Mesenchymal stem cell (in vitro differentiated cells and primary cell): Measurements from ENCODE around the gene FEZ2. TPM values are rescaled to one million over a fixed set of nuclear protein-coding genes. Genes with fewer than 3 reads are reported as not detected.

Experiments
- DNase-seq: peaks from one replicate; pipeline ENCODE4 v3.0.0-alpha.2; 2013
- H2AFZ ChIP-seq: one replicate; pipeline ENCODE4 v1.6.1; 2013; ENCODE audit warnings: low read depth, mild to moderate bottlenecking, control low read depth, inconsistent platforms, low read length, moderate library complexity
- H2AK5ac ChIP-seq: 2 replicates; pipeline ENCODE4 v1.6.1; 2013; ENCODE audit warnings: low read length, moderate library complexity, mild to moderate bottlenecking, inconsistent platforms; ENCODE audit not compliant: severe bottlenecking
- H2BK120ac ChIP-seq: one replicate; pipeline ENCODE4 v1.6.1; 2013; ENCODE audit warnings: low read depth, mild to moderate bottlenecking, inconsistent platforms, low read length, moderate library complexity
- H2BK12ac ChIP-seq, 2 experiments: one replicate each; pipeline ENCODE4 v1.6.1; 2013; ENCODE audit warnings: inconsistent platforms in 2 of 2, low read length in 2 of 2, mild to moderate bottlenecking in 2 of 2, moderate library complexity in 2 of 2, control low read depth in 1 of 2
- H2BK15ac ChIP-seq: one replicate; pipeline ENCODE4 v1.6.1; 2013; ENCODE audit warnings: mild to moderate bottlenecking, low read depth, inconsistent platforms; ENCODE audit not compliant: poor library complexity, severe bottlenecking
- H2BK5ac ChIP-seq: 2 replicates; pipeline ENCODE4 v1.6.1; 2013; ENCODE audit warnings: low read depth, mild to moderate bottlenecking, low read length, control low read depth, inconsistent platforms; ENCODE audit not compliant: poor library complexity, severe bottlenecking
- H3K14ac ChIP-seq, 2 experiments: one replicate each; pipeline ENCODE4 v1.6.1; 2013; ENCODE audit warnings: inconsistent platforms in 2 of 2, low read length in 2 of 2, control low read depth in 1 of 2, mild to moderate bottlenecking in 1 of 2, moderate library complexity in 1 of 2
- H3K18ac ChIP-seq, 2 experiments: one replicate each; pipeline ENCODE4 v1.6.1; 2013; ENCODE audit warnings: inconsistent platforms in 2 of 2, low read length in 2 of 2, control low read depth in 1 of 2, low read depth in 1 of 2, mild to moderate bottlenecking in 1 of 2
- H3K23ac ChIP-seq, 2 experiments: one replicate each; pipeline ENCODE4 v1.6.1; 2013; ENCODE audit warnings: inconsistent platforms in 2 of 2, low read length in 2 of 2, mild to moderate bottlenecking in 2 of 2, moderate library complexity in 2 of 2, control low read depth in 1 of 2
- H3K27ac ChIP-seq: 2 replicates; pipeline ENCODE4 v1.5.1; 2013; ENCODE audit warnings: mild to moderate bottlenecking, moderate library complexity, low read length, control low read depth, inconsistent platforms; ENCODE audit not compliant: poor library complexity, severe bottlenecking
- H3K27me3 ChIP-seq, 2 experiments: 2 replicates each; pipeline versions ENCODE4 v1.6.1 to v1.7.0; 2013; ENCODE audit warnings: low read length in 2 of 2, mild to moderate bottlenecking in 2 of 2, moderate library complexity in 2 of 2, control low read depth in 1 of 2, inconsistent platforms in 1 of 2; ENCODE audit not compliant: control insufficient read depth in 1 of 2, insufficient read depth in 1 of 2
- H3K36me3 ChIP-seq, 2 experiments: 2 replicates each; pipeline versions ENCODE4 v1.6.1 to v1.7.0; 2013; ENCODE audit warnings: low read length in 2 of 2, control low read depth in 1 of 2, inconsistent platforms in 1 of 2, low read depth in 1 of 2, mild to moderate bottlenecking in 1 of 2; ENCODE audit not compliant: insufficient read depth in 2 of 2, control insufficient read depth in 1 of 2
- H3K4ac ChIP-seq, 2 experiments: one replicate each; pipeline ENCODE4 v1.6.1; 2013; ENCODE audit warnings: inconsistent platforms in 2 of 2, low read length in 2 of 2, mild to moderate bottlenecking in 2 of 2, moderate library complexity in 2 of 2, control low read depth in 1 of 2, low read depth in 1 of 2
- H3K4me1 ChIP-seq: 2 replicates; pipeline ENCODE4 v1.6.1; 2013; ENCODE audit warnings: low read depth, low read length, control low read depth; ENCODE audit not compliant: control insufficient read depth, insufficient read depth
- H3K4me2 ChIP-seq: 2 replicates; pipeline ENCODE4 v1.6.1; 2013; ENCODE audit warnings: low read length, mild to moderate bottlenecking, inconsistent platforms; ENCODE audit not compliant: poor library complexity, severe bottlenecking
- H3K4me3 ChIP-seq, 2 experiments: 2 replicates each; pipeline versions ENCODE4 v1.5.1 to v1.7.0; 2013; ENCODE audit warnings: low read length in 2 of 2, mild to moderate bottlenecking in 2 of 2, control low read depth in 1 of 2, low read depth in 1 of 2; ENCODE audit not compliant: insufficient read depth in 1 of 2
- H3K79me1 ChIP-seq: replicated peaks from 2 replicates; pipeline ENCODE4 v1.6.1; 2013; ENCODE audit warnings: mild to moderate bottlenecking, control low read depth, low read length, inconsistent platforms; ENCODE audit not compliant: poor library complexity, severe bottlenecking
- H3K9ac ChIP-seq: 2 replicates; pipeline ENCODE4 v1.7.0; 2013; ENCODE audit warnings: mild to moderate bottlenecking, low read length, moderate library complexity
- H3K9me3 ChIP-seq: 2 replicates; pipeline ENCODE4 v1.7.0; 2013; ENCODE audit warnings: mild to moderate bottlenecking, low read length; ENCODE audit not compliant: control insufficient read depth
- H4K8ac ChIP-seq: one replicate; pipeline ENCODE4 v1.6.1; 2013; ENCODE audit warnings: inconsistent platforms, mild to moderate bottlenecking, low read length, moderate library complexity
- H4K91ac ChIP-seq: one replicate; pipeline ENCODE4 v1.6.1; 2013; ENCODE audit warnings: mild to moderate bottlenecking, low read length, inconsistent platforms
- WGBS: methylation state at CpG from one replicate; pipeline ENCODE4 v1.1.7; 2013; ENCODE audit warnings: mixed read lengths; 5-methylcytosine and 5-hydroxymethylcytosine counted together
- polyA plus RNA-seq, 2 experiments: library from polyadenylated mRNA; stranded (reverse); fragments of 200-250 nt; gene quantifications; one replicate each; pipeline ENCODE4 v1.2.3, GENCODE V29; 2013

The FEZ2 gene
- polyA plus RNA-seq (2013, experiment 1 of 2), result 84.1 TPM
- 88.8 TPM for polyA plus RNA-seq (2013, experiment 2 of 2)

GRCh38 chr2:36597532-36598377 lies at the start of gene FEZ2:
Gene FEZ2, minus strand, starts transcription at chr2:36598168. Its CDS starts 26 bp downstream, at chr2:36598142.
- under 1% methylated on average over 70 of the region's 81 CpGs for WGBS
- H3K79me1 ChIP-seq, result peaks cover 14% of the 10 kb centered on the region
- peak within 1 kb of the TSS; percentile 71 for H3K4me2 ChIP-seq
- peaks cover 9% of the 10 kb centered on the region for H3K4me1 ChIP-seq
- H3K36me3 ChIP-seq, result peaks cover 4 to 14% of the 10 kb centered on the region in 2 experiments
- peak within 1 kb of the TSS in 1 of 2 experiments; percentile 31 for H2BK12ac ChIP-seq
- no peak within 1 kb of the TSS for H2BK15ac ChIP-seq
- peak within 1 kb of the TSS in 1 of 2 experiments; percentile 83 for H3K23ac ChIP-seq
- peak within 1 kb of the TSS; percentile 86 for H2BK5ac ChIP-seq
- H2AK5ac ChIP-seq, result no peak within 1 kb of the TSS
- H3K4me3 ChIP-seq, result peak within 1 kb of the TSS; percentile 93 to 97
- no peaks in the 10 kb centered on the region for H3K9me3 ChIP-seq
- peak within 1 kb of the TSS; percentile 40 for H3K27ac ChIP-seq
- no peaks in the 10 kb centered on the region for H3K27me3 ChIP-seq
- H3K4ac ChIP-seq, result peak within 1 kb of the TSS in 1 of 2 experiments; percentile 41
- peak within 1 kb of the TSS; percentile 63 for H4K8ac ChIP-seq
- peak within 1 kb of the TSS; percentile 86 for H3K9ac ChIP-seq
- H3K18ac ChIP-seq, result peak within 1 kb of the TSS; percentile 89 to 97
- peak within 1 kb of the TSS; percentile 42 for H2AFZ ChIP-seq
- DNase-seq, result peak; percentile 79
- peak within 1 kb of the TSS; percentile 92 to 97 for H3K14ac ChIP-seq
- H2BK120ac ChIP-seq, result peak within 1 kb of the TSS; percentile 99
- H4K91ac ChIP-seq, result peak within 1 kb of the TSS; percentile 96

GRCh38 chr2:36634981-36635597 lies 37.1 kb upstream of the FEZ2 start:
- Histone ChIP-seq H3K4me3 (no peak overlapping the region), H2BK12ac (no peak overlapping the region), H4K8ac (no peak overlapping the region), H3K23ac (no peak overlapping the region), H2AK5ac (no peak overlapping the region), H3K4ac (no peak overlapping the region), H2BK5ac (no peak overlapping the region), H3K4me1 (no peaks in the 10 kb centered on the region), H4K91ac (no peak overlapping the region), H3K79me1 (no peaks in the 10 kb centered on the region), H3K27ac (no peak overlapping the region), H3K18ac (no peak overlapping the region), H3K9ac (no peak overlapping the region), H3K9me3 (peaks cover 7% of the 10 kb centered on the region), H2AFZ (no peak overlapping the region), H3K36me3 (no peaks in the 10 kb centered on the region), H3K14ac (no peak overlapping the region), H3K27me3 (no peaks in the 10 kb centered on the region), H2BK15ac (no peak overlapping the region), H3K4me2 (no peak overlapping the region), H2BK120ac (no peak overlapping the region)
- WGBS, result 94% methylated on average over 3 of the region's 3 CpGs
- DNase-seq, result no peak

DNA sequence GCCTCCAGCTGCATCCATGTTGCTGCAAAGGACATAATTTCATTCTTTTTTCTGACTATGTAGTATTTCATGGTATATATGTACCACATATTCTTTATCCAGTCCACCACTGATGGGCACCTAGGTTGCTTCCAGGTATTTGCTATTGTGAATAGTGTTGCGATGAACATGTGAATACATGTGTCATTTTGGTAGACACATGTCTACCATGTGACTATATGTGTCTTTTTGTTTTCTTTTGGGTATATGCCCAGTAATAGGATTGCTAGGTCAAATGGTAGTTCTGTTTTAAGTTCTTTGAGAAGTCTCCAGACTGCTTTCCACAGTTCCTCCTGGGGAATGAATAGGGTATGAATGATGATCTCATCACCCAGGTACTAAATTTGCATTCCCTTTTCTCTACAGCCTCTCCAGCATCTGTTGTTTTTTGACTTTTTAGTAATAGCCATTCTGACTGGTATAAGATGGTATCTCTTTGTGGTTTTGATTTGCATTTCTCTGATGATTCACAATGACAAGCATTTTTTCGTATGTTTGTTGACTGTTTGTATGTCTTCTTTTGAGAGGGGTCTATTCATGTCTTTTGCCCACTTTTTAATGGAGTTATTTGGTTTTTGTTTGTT lies 35.6 kb upstream of the FEZ2 start:
- Histone ChIP-seq H3K4ac (no peak overlapping the region), H3K14ac (no peak overlapping the region), H3K27ac (no peak overlapping the region), H2BK15ac (no peak overlapping the region), H3K36me3 (no peaks in the 10 kb centered on the region), H4K91ac (no peak overlapping the region), H3K9ac (no peak overlapping the region), H4K8ac (no peak overlapping the region), H3K4me1 (no peaks in the 10 kb centered on the region), H3K18ac (no peak overlapping the region), H3K79me1 (no peaks in the 10 kb centered on the region), H2BK120ac (no peak overlapping the region), H3K23ac (no peak overlapping the region), H2AK5ac (no peak overlapping the region), H3K27me3 (no peaks in the 10 kb centered on the region), H3K4me3 (no peak overlapping the region), H2BK12ac (no peak overlapping the region), H2AFZ (no peak overlapping the region), H3K4me2 (no peak overlapping the region), H3K9me3 (peaks cover 7% of the 10 kb centered on the region), H2BK5ac (no peak overlapping the region)
- no peak for DNase-seq
- 50% methylated on average over 2 of the region's 2 CpGs for WGBS

DNA sequence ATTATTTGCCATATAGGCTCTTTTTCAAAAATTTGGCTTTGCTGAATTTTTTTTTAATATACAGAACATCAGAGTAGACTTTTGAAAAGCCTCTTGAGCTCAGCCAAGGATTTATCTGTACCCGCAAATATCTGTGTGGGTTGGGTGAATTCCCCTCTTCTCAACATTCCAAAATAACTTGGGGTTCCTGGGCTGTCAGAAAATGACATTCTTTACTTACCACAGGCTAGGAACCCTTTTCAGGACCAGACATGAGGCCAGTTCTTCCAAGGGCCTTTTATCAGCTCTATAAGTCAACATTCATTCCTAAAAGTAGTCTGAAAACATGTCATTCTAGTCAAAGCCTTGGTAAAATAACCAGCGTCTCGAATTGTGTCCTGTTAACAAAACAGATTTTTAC lies 28.8 kb upstream of the FEZ2 start:
- Histone ChIP-seq H3K9me3 (peaks cover 13% of the 10 kb centered on the region), H3K18ac (no peak overlapping the region), H2BK120ac (no peak overlapping the region), H3K27ac (no peak overlapping the region), H3K4me3 (no peak overlapping the region), H3K36me3 (no peaks in the 10 kb centered on the region), H4K8ac (no peak overlapping the region), H3K79me1 (no peaks in the 10 kb centered on the region), H3K9ac (no peak overlapping the region), H3K4me2 (no peak overlapping the region), H2BK15ac (no peak overlapping the region), H2BK5ac (no peak overlapping the region), H3K4me1 (no peaks in the 10 kb centered on the region), H2AFZ (no peak overlapping the region), H3K23ac (no peak overlapping the region), H2AK5ac (no peak overlapping the region), H3K14ac (no peak overlapping the region), H3K27me3 (no peaks in the 10 kb centered on the region), H2BK12ac (no peak overlapping the region), H4K91ac (no peak overlapping the region), H3K4ac (no peak overlapping the region)
- no peak for DNase-seq
- WGBS, result 99% methylated on average over 3 of the region's 3 CpGs
